ENCODE results near the gene RASGRF1.

DNA sequence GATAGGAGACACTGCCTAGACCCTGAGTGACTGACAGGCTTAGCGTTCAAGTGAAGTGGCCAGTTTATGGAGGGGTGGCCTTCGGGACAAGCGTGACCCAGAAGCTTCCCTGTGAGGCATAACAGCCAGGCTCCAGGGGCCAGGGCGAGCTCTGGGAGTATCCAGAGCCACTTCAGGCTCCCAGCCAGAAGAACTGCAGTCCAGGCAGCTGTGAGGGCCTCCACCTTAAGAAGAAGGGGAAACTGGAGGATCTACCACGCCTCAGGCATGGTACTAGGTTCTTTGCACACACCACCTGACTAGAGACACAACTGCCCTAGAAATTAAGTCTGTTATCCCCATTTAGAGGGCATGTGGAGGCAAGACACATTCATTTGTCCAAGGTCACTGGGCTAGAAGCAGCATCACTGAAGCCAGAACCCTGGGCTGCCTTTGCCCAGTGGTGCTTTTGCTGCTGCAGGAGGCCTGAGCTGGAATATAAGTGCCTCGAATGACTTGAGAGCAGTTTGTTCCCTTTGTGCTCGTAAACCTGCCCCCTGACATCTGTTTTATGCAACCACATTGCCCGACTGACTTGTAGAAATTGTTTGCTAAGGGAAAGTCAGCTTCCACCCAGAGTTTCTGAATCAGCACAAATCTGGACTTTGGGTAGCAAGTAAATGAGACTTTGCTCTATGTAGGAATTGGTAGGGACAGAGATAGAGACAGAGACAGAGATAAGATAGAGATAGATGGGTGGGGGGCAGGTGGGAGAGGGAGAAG lies 23.3 kb downstream of the RASGRF1 start:
- TF ChIP-seq, protein P1, sequence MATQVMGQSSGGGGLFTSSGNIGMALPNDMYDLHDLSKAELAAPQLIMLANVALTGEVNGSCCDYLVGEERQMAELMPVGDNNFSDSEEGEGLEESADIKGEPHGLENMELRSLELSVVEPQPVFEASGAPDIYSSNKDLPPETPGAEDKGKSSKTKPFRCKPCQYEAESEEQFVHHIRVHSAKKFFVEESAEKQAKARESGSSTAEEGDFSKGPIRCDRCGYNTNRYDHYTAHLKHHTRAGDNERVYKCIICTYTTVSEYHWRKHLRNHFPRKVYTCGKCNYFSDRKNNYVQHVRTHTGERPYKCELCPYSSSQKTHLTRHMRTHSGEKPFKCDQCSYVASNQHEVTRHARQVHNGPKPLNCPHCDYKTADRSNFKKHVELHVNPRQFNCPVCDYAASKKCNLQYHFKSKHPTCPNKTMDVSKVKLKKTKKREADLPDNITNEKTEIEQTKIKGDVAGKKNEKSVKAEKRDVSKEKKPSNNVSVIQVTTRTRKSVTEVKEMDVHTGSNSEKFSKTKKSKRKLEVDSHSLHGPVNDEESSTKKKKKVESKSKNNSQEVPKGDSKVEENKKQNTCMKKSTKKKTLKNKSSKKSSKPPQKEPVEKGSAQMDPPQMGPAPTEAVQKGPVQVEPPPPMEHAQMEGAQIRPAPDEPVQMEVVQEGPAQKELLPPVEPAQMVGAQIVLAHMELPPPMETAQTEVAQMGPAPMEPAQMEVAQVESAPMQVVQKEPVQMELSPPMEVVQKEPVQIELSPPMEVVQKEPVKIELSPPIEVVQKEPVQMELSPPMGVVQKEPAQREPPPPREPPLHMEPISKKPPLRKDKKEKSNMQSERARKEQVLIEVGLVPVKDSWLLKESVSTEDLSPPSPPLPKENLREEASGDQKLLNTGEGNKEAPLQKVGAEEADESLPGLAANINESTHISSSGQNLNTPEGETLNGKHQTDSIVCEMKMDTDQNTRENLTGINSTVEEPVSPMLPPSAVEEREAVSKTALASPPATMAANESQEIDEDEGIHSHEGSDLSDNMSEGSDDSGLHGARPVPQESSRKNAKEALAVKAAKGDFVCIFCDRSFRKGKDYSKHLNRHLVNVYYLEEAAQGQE (IDR thresholded peaks at IDR 0.05; ENCODE audit: unreplicated experiment) = no peak
- TF ChIP-seq, protein P2, sequence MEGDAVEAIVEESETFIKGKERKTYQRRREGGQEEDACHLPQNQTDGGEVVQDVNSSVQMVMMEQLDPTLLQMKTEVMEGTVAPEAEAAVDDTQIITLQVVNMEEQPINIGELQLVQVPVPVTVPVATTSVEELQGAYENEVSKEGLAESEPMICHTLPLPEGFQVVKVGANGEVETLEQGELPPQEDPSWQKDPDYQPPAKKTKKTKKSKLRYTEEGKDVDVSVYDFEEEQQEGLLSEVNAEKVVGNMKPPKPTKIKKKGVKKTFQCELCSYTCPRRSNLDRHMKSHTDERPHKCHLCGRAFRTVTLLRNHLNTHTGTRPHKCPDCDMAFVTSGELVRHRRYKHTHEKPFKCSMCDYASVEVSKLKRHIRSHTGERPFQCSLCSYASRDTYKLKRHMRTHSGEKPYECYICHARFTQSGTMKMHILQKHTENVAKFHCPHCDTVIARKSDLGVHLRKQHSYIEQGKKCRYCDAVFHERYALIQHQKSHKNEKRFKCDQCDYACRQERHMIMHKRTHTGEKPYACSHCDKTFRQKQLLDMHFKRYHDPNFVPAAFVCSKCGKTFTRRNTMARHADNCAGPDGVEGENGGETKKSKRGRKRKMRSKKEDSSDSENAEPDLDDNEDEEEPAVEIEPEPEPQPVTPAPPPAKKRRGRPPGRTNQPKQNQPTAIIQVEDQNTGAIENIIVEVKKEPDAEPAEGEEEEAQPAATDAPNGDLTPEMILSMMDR (conservative IDR thresholded peaks at IDR 0.05; ENCODE audit: low read depth in 2 of 2) = no peak

All from GM23338 (cell line).